ENCODE data around the gene GRK5.

DNA sequence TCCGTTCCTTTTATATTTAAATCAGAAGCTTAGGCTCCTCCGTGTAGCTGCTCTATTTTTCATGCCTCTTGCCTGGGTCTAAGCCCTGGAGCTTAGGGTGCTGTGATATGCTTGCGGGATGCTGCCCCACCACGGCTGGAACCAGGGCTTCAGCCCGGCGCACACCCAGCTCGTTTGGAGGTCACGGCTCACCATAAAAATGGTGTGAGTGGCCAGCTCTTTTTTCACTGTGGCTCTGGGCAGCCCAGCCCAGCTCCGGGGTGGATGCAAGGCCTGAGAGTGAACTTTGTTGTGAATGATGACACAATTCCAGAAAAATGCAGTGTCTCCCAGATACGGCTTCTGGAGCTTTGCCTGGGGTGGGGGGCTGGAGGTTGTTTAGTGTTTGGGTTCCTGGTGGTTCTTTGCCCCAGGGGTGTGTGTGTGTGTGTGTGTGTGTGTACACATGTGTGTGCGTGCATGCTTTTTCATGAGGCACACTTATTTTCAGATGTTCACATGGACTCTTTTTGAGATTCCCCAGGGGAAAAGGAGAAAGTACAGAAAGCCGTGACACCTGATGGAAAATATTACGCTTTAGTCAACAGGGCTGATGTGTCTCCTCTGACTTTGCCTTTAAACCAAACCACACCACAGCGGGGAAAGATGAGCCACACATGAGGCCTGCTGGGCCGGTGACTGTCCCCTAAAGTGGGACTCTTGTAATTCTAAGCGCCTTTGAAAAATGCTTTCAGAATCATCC lies 46.2 kb downstream of the GRK5 start:
- TF ChIP-seq, protein P1, sequence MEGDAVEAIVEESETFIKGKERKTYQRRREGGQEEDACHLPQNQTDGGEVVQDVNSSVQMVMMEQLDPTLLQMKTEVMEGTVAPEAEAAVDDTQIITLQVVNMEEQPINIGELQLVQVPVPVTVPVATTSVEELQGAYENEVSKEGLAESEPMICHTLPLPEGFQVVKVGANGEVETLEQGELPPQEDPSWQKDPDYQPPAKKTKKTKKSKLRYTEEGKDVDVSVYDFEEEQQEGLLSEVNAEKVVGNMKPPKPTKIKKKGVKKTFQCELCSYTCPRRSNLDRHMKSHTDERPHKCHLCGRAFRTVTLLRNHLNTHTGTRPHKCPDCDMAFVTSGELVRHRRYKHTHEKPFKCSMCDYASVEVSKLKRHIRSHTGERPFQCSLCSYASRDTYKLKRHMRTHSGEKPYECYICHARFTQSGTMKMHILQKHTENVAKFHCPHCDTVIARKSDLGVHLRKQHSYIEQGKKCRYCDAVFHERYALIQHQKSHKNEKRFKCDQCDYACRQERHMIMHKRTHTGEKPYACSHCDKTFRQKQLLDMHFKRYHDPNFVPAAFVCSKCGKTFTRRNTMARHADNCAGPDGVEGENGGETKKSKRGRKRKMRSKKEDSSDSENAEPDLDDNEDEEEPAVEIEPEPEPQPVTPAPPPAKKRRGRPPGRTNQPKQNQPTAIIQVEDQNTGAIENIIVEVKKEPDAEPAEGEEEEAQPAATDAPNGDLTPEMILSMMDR (IDR thresholded peaks at IDR 0.05) = no peak
- no peak for TF ChIP-seq POLR2A (IDR thresholded peaks at IDR 0.05)
